Measurements from ENCODE around the gene TRMT1. TPM values are rescaled to one million over a fixed set of nuclear protein-coding genes. Genes with fewer than 3 reads are reported as not detected.

The TRMT1 gene
- total RNA-seq, 4 donors from 2014 or later = 31.7 to 47.9 (median 45.0) TPM

DNA sequence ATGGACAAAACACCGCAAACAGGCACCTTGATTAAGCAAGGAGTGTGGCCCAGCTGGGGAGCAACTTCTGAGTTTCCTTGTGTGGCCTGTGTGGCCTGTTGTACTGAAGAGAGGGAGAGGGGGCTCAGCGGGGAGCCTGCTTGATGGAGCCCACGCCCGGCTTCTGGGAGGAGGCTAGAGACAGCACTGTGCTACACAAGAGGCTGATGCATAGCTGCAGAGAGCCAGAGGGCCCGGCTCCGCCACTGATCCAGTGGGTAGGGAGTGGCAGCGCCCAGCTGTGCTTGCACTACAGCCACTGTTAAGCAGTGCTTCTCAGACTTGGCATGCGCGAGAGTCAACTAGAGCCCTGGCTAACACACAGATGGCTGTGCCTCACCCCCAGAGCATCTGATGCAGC lies 32.9 kb downstream of the TRMT1 start:
- ATAC-seq = no peak
- Histone ChIP-seq H3K36me3 (peaks cover 0 to 7% of the 10 kb centered on the region in 2 donors), H3K9me3 (no peaks in the 10 kb centered on the region), H3K4me1 (peaks cover 26 to 36% of the 10 kb centered on the region in 2 donors), H3K27ac (peak overlapping the region; percentile 65 to 100 (median 82)), H3K27me3 (no peaks in the 10 kb centered on the region), H3K4me3 (no peak overlapping the region)
- no peak for TF ChIP-seq POLR2A (IDR thresholded peaks at IDR 0.05)
- TF ChIP-seq, protein P1, sequence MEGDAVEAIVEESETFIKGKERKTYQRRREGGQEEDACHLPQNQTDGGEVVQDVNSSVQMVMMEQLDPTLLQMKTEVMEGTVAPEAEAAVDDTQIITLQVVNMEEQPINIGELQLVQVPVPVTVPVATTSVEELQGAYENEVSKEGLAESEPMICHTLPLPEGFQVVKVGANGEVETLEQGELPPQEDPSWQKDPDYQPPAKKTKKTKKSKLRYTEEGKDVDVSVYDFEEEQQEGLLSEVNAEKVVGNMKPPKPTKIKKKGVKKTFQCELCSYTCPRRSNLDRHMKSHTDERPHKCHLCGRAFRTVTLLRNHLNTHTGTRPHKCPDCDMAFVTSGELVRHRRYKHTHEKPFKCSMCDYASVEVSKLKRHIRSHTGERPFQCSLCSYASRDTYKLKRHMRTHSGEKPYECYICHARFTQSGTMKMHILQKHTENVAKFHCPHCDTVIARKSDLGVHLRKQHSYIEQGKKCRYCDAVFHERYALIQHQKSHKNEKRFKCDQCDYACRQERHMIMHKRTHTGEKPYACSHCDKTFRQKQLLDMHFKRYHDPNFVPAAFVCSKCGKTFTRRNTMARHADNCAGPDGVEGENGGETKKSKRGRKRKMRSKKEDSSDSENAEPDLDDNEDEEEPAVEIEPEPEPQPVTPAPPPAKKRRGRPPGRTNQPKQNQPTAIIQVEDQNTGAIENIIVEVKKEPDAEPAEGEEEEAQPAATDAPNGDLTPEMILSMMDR (IDR thresholded peaks at IDR 0.05 in 4 of 5, conservative IDR thresholded peaks at IDR 0.05 in 1 of 5) = no peak
- DNase-seq = no peak
- intact Hi-C loops (cut with DNase I; ENCODE audit: low total_unique reads) (no loop called here), in situ Hi-C loops (cut with MboI; ENCODE audit: low sequenced_read_pairs in 4 of 4) (no loop called here)

DNA sequence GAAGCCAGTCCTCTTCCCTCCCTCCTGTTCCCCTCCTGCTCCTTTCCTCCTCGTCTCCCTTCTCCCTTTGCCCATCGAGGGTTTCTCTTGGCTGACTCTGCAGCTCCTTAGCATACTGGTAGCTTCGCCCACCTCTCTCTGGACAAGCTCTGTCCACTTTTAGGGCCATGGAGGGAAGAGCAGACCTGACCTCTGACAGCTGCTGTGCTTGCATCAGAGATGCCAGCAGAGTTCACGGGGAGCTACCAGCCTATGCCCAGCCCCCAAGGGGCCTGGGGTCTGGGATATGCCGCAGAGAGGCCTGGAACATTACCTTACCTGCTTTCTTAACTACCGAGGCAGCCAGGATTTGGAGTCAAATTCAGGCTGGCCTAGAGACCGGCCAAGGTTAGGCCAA lies 33.5 kb downstream of the TRMT1 start:
- no peak for TF ChIP-seq POLR2A (IDR thresholded peaks at IDR 0.05)
- TF ChIP-seq, protein P1 (IDR thresholded peaks at IDR 0.05 in 4 of 5, conservative IDR thresholded peaks at IDR 0.05 in 1 of 5) = no peak
- no peak for ATAC-seq
- Histone ChIP-seq H3K4me1 (peaks cover 32 to 42% of the 10 kb centered on the region in 2 donors), H3K4me3 (no peak overlapping the region), H3K27me3 (no peaks in the 10 kb centered on the region), H3K9me3 (no peaks in the 10 kb centered on the region), H3K27ac (peak overlapping the region; percentile 65 to 100 (median 82)), H3K36me3 (peaks cover 0 to 7% of the 10 kb centered on the region in 2 donors)
- no peak for DNase-seq
- intact Hi-C loops (cut with DNase I; ENCODE audit: low total_unique reads) = no loop called here
- in situ Hi-C loops (cut with MboI; ENCODE audit: low sequenced_read_pairs in 4 of 4) = no loop called here

DNA sequence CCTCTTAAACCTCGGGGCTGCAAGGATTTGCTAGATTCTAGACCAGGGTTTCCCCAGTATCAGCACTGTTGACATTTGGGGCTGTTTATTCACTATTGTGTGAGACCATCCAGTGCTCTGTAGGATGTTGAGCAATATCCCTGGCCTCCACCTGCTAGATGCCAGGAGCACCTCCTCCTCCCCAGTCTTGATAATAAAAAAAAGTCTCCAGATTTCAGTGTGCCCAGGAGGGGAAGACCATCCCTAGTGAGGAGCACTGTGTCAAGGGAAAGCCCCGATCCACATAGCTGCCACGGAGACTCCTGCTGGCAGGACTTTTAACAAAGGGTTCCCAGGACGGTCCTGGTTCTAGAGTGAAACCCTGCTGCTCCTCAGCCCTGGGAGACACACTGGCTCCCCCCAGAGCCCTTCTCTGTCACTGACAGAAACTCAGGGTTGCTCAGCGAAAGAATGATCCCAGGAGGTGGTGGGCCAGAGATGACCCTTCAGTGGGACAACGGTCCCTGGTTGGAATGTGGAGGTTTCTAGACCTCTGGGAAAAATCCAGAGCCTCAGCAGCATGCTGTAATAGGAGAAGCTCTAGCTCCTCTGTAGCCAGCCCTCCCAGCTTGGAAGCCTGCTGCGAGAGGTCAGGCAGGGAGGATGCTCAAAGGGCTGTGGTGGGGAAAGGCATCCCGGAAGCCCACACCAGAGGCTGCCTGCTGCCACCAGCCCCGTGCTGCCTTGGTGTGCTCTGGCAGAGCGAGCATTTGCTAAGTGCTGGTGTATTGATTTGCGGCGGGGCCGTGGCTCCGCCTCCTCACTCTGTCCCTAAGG lies 34.1 kb downstream of the TRMT1 start:
- H3K4me3 ChIP-seq = no peak overlapping the region
- peaks cover 0 to 7% of the 10 kb centered on the region in 2 donors for H3K36me3 ChIP-seq
- ATAC-seq (peak; percentile 67 to 68), DNase-seq (peak in 1 of 2 donors; percentile 62)
- intact Hi-C loops (cut with DNase I; ENCODE audit: low total_unique reads) (no loop called here), in situ Hi-C loops (cut with MboI; ENCODE audit: low sequenced_read_pairs in 4 of 4) (no loop called here)
- no peaks in the 10 kb centered on the region for H3K9me3 ChIP-seq
- TF ChIP-seq POLR2A (IDR thresholded peaks at IDR 0.05) = no peak
- TF ChIP-seq, protein P1 (IDR thresholded peaks at IDR 0.05 in 4 of 5, conservative IDR thresholded peaks at IDR 0.05 in 1 of 5) = peak; percentile 29 to 55 (median 37)
- H3K4me1 ChIP-seq = peaks cover 38 to 48% of the 10 kb centered on the region in 2 donors
- H3K27ac ChIP-seq = peak overlapping the region; percentile 65 to 100 (median 82)
- H3K27me3 ChIP-seq = no peaks in the 10 kb centered on the region

DNA sequence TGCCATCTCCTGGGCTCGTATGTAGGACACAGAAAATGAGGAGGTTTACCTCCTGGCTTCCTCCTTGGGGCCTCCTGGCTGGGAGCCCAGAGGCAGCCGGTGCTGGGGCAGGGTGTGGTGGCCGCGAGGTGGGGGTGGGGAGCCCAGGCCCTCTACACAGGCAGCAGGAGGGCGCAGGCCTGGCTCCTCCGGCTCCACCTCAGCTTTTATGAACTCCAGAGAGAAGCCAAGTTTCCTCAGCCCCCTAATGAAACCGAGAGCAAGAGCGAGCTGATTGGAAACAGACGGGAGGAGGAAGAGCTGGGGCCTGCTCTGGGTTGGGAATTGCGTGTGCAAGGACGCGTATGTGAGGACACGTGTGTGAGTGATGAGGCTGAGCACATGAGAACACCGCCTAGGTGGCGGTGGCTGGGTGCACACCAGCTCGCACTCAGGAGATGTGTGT lies 37.0 kb downstream of the TRMT1 start:
- Histone ChIP-seq H3K4me3 (no peak overlapping the region), H3K36me3 (peaks cover 0 to 22% of the 10 kb centered on the region in 2 donors), H3K27ac (peak overlapping the region; percentile 73 to 100 (median 96)), H3K9me3 (no peaks in the 10 kb centered on the region), H3K4me1 (peaks cover 62 to 72% of the 10 kb centered on the region in 2 donors), H3K27me3 (no peaks in the 10 kb centered on the region)
- DNase-seq = peak in 1 of 2 donors; percentile 65
- TF ChIP-seq, protein P1 (IDR thresholded peaks at IDR 0.05 in 4 of 5, conservative IDR thresholded peaks at IDR 0.05 in 1 of 5) = no peak
- TF ChIP-seq POLR2A (IDR thresholded peaks at IDR 0.05) = no peak
- in situ Hi-C loops (cut with MboI; ENCODE audit: low sequenced_read_pairs in 4 of 4) (no loop called here), intact Hi-C loops (cut with DNase I; ENCODE audit: low total_unique reads) (no loop called here)
- peak in 1 of 2 donors; percentile 15 for ATAC-seq
